Upper lobe of right lung (tissue), 1 donor: ENCODE measurements around the gene ZNF763. TPM values are rescaled to one million over a fixed set of nuclear protein-coding genes. Genes with fewer than 3 reads are reported as not detected.
A peak's percentile ranks its signal among the peaks of the same experiment; 100 is the strongest.
"Not testable (repeated sequence)": the region's sequence is repeated elsewhere in the genome, so short reads cannot be mapped to it uniquely, and the experiment has no call there.

Experiments
- ATAC-seq: fragments of 200-7000 bp; cut with Tn5 transposase; one replicate; pipeline ENCODE4 v1.9.1; 2020; ENCODE audit warnings: mild to moderate bottlenecking, moderate library complexity
- DNase-seq: peaks from one replicate; pipeline ENCODE4 v3.0.0-alpha.2; 2020
- H3K27ac ChIP-seq: fragments of 200-600 bp; one replicate; pipeline ENCODE4 v1.8.0; 2022
- H3K27me3 ChIP-seq: fragments of 200-600 bp; one replicate; pipeline ENCODE4 v1.8.0; 2022; ENCODE audit warnings: mild to moderate bottlenecking
- H3K36me3 ChIP-seq: fragments of 200-600 bp; one replicate; pipeline ENCODE4 v1.8.0; 2022
- H3K4me1 ChIP-seq: fragments of 200-600 bp; one replicate; pipeline ENCODE4 v1.8.0; 2022
- H3K4me3 ChIP-seq: fragments of 200-600 bp; one replicate; pipeline ENCODE4 v1.8.0; 2022; ENCODE audit warnings: mild to moderate bottlenecking
- H3K9me3 ChIP-seq: fragments of 200-600 bp; one replicate; pipeline ENCODE4 v1.8.0; 2022
- CTCF ChIP-seq: fragments of 200-600 bp; IDR thresholded peaks from one replicate; pipeline ENCODE4 v1.8.0; 2022; ENCODE audit warnings: antibody characterized with exemption
- intact Hi-C: fragments of 100-400 bp; cut with DNase I; formaldehyde crosslinking; loops from one replicate; pipeline ENCODE4 v1.11.0; 2022
- total RNA-seq: library from RNA; stranded (reverse); fragmentation: NEBNext Ultra II Directional; extraction: Animal tissue kit (Norgen Biotek cat#: 25700); gene quantifications from one replicate; pipeline ENCODE4 v1.2.1, GENCODE V29; 2021
- donor health status: DM: no; HTN: yes; CAD: no; lungs with severe emphysema.

Gene ZNF763
- total RNA-seq, 1 donor from 2014 or later: 5.2 TPM

DNA sequence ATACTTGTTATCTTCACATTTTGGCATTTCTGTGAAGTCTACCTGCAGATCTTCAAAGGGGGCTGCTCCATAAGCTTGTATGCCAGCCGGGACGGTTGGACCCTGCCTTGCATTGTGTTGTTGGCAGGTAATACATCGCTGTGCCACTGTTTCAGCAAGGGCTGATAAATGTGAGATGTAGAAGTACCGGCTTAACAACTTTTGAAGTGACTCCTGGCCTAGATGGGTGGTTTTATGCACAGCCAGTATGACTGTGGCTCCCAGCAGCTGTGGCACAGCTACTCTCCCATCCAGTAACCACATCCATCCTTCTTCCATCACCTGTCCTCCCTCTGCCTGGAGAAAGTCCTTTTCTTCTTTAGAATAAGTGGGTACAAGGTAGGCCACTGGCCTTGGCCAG lies 20.2 kb upstream of the ZNF763 start:
- Histone ChIP-seq H3K4me3 (no peak overlapping the region), H3K4me1 (no peaks in the 10 kb centered on the region), H3K27me3 (no peaks in the 10 kb centered on the region), H3K9me3 (peaks cover 87% of the 10 kb centered on the region), H3K36me3 (peaks cover 35% of the 10 kb centered on the region), H3K27ac (no peak overlapping the region)
- no peak for ATAC-seq
- no peak for DNase-seq
- intact Hi-C loops: no loop called here
- TF ChIP-seq CTCF: no peak

GRCh38 chr19:11948646-11949045 lies 16.2 kb upstream of the ZNF763 start:
- H3K36me3 ChIP-seq: peaks cover 30% of the 10 kb centered on the region

DNA sequence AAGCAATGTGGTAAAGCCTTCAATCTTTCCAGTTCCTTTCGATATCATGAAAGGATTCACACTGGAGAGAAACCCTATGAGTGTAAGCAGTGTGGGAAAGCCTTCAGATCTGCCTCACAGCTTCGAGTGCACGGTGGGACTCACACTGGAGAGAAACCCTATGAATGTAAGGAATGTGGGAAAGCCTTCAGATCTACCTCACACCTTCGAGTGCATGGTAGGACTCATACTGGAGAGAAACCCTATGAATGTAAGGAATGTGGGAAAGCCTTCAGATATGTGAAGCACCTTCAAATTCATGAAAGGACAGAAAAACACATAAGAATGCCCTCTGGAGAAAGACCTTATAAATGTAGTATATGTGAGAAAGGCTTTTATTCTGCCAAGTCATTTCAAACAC lies 15.6 kb upstream of the ZNF763 start:
- TF ChIP-seq CTCF: no peak
- intact Hi-C loops: no loop called here
- Histone ChIP-seq H3K4me3 (no peak overlapping the region), H3K27me3 (no peaks in the 10 kb centered on the region), H3K36me3 (peaks cover 30% of the 10 kb centered on the region), H3K4me1 (no peaks in the 10 kb centered on the region), H3K9me3 (peaks cover 100% of the 10 kb centered on the region), H3K27ac (no peak overlapping the region)
- ATAC-seq (no peak), DNase-seq (no peak)

More at GRCh38 chr19:11948646-11949045, 16.2 kb upstream of the ZNF763 start:
- no peak overlapping the region for H3K4me3 ChIP-seq
- ATAC-seq (no peak), DNase-seq (no peak)
- no peaks in the 10 kb centered on the region for H3K4me1 ChIP-seq
- H3K27ac ChIP-seq: no peak overlapping the region
- peaks cover 100% of the 10 kb centered on the region for H3K9me3 ChIP-seq
- TF ChIP-seq CTCF: no peak
- intact Hi-C loops: no loop called here
- H3K27me3 ChIP-seq: no peaks in the 10 kb centered on the region

DNA sequence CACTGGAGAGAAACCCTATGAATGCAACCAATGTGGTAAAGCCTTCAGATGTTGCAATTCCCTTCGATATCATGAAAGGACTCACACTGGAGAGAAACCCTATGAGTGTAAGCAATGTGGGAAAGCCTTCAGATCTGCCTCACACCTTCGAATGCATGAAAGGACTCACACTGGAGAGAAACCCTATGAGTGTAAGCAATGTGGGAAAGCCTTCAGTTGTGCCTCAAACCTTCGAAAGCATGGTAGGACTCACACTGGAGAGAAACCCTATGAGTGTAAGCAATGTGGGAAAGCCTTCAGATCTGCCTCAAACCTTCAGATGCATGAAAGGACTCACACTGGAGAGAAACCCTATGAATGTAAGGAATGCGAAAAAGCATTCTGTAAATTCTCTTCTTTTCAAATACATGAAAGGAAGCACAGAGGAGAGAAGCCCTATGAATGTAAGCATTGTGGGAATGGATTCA lies 15.2 kb upstream of the ZNF763 start:
- H3K4me1 ChIP-seq, H3K27me3 ChIP-seq, H3K4me3 ChIP-seq, ATAC-seq, H3K27ac ChIP-seq, DNase-seq, intact Hi-C loops: not testable (repeated sequence)
- peaks cover 30% of the 10 kb centered on the region for H3K36me3 ChIP-seq
- peaks cover 100% of the 10 kb centered on the region for H3K9me3 ChIP-seq

- peaks cover 30% of the 10 kb centered on the region for H3K36me3 ChIP-seq
- H3K27me3 ChIP-seq: no peaks in the 10 kb centered on the region
- TF ChIP-seq CTCF: no peak
- peaks cover 93% of the 10 kb centered on the region for H3K9me3 ChIP-seq
- no peak overlapping the region for H3K27ac ChIP-seq
- intact Hi-C loops: no loop called here
- DNase-seq (no peak), ATAC-seq (no peak)
- H3K4me1 ChIP-seq: no peaks in the 10 kb centered on the region
- no peak overlapping the region for H3K4me3 ChIP-seq
Observed at GRCh38 chr19:11950312-11950711, 14.5 kb upstream of the ZNF763 start.

DNA sequence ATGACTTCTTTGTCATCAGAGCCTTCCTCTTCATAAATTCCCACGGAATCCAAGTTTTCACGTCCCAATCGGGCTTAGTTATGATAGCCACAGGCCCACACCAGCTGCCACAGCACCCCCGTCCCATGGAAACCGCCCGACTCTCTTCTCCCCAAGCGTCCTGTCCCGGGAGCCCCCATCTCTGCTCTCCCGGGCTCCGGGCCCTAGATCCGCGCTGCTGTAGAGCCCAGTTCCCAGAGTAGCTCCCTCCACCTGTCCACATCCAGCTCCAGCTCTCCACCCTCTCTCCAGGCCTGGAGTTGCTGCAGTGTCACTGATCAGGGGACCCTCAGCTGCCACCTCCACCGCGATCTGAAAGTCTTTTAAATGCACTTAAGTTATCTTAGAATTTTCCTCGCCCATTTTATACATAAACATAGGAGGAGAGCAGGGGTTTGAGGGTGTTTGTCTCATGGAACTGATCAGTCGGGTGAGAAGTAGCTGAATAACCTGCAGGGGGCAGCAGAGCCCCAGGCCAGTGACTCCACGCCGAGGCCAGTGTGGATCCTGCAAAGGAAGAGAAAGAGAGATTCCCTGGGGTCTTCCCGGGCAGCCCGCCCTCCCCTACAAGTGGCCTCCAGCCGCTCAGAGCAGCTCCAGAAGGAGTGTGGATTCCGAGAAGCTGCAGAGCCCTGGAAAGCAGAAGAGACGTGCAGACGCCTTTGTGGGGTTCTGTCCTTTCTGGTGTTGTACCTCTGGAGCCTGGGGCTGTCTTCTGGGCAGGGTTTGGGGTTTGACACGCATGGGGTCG lies 1.1 kb upstream of the ZNF763 start:
- H3K4me1 ChIP-seq: peaks cover 17% of the 10 kb centered on the region
- no peaks in the 10 kb centered on the region for H3K9me3 ChIP-seq
- DNase-seq: peak; percentile 88
- peak overlapping the region; percentile 99 for H3K27ac ChIP-seq
- TF ChIP-seq CTCF: peak; percentile 85
- H3K4me3 ChIP-seq: peak overlapping the region; percentile 93
- ATAC-seq: peak; percentile 80
- intact Hi-C loops: no loop called here
- H3K27me3 ChIP-seq: no peaks in the 10 kb centered on the region
- no peaks in the 10 kb centered on the region for H3K36me3 ChIP-seq
